ENCODE data around the gene FAM229B. TPM values are rescaled to one million over a fixed set of nuclear protein-coding genes. Genes with fewer than 3 reads are reported as not detected.

FAM229B gene
- total RNA-seq, 2 experiments from 2014 or later = 7.9 to 8.7 TPM

GRCh38 chr6:112148103-112148502 is 60.7 kb downstream of the FAM229B start:
- Mint-ChIP-seq H3K27ac (no peak overlapping the region), H3K27me3 (peaks cover 6% of the 10 kb centered on the region), H3K4me3 (no peak overlapping the region), H3K36me3 (no peaks in the 10 kb centered on the region), H3K4me1 (no peaks in the 10 kb centered on the region), H3K9me3 (no peaks in the 10 kb centered on the region)
- DNase-seq = no peak

GRCh38 chr6:112149236-112149635 is 61.8 kb downstream of the FAM229B start:
- H3K27ac Mint-ChIP-seq = no peak overlapping the region
- peaks cover 4% of the 10 kb centered on the region for H3K4me1 Mint-ChIP-seq
- H3K4me3 Mint-ChIP-seq = no peak overlapping the region
- no peaks in the 10 kb centered on the region for H3K36me3 Mint-ChIP-seq
- no peaks in the 10 kb centered on the region for H3K9me3 Mint-ChIP-seq
- DNase-seq = no peak
- H3K27me3 Mint-ChIP-seq = peaks cover 9% of the 10 kb centered on the region

- H3K9me3 Mint-ChIP-seq = no peaks in the 10 kb centered on the region
These were observed 62.4 kb downstream of the FAM229B start for GRCh38 chr6:112149719-112150263.

GRCh38 chr6:112150363-112150762 is 63.0 kb downstream of the FAM229B start:
- Mint-ChIP-seq H3K36me3 (no peaks in the 10 kb centered on the region), H3K4me3 (no peak overlapping the region), H3K9me3 (no peaks in the 10 kb centered on the region), H3K27ac (no peak overlapping the region), H3K27me3 (peaks cover 9% of the 10 kb centered on the region), H3K4me1 (peaks cover 11% of the 10 kb centered on the region)
- no peak for DNase-seq

More at GRCh38 chr6:112149719-112150263, 62.4 kb downstream of the FAM229B start:
- H3K4me1 Mint-ChIP-seq = peaks cover 9% of the 10 kb centered on the region
- H3K4me3 Mint-ChIP-seq = no peak overlapping the region
- no peaks in the 10 kb centered on the region for H3K36me3 Mint-ChIP-seq
- H3K27ac Mint-ChIP-seq = no peak overlapping the region
- peaks cover 9% of the 10 kb centered on the region for H3K27me3 Mint-ChIP-seq
- DNase-seq = no peak

Other genes starting within 250 kb of the FAM229B start
- 100 to 1,000 TPM; 390 to 395 TPM for gene FYN, start 214.1 kb upstream of the FAM229B start, total RNA-seq
- under 1 TPM; 0.19 to 0.30 TPM for gene CCN6, start 33.5 kb upstream of the FAM229B start, total RNA-seq
- 10 to 100 TPM; 30.3 to 31.1 TPM for gene TUBE1, start 109 bp upstream of the FAM229B start, total RNA-seq
- gene LAMA4, start 167.0 kb downstream of the FAM229B start, total RNA-seq = not detected

All from activated naive CD8-positive, alpha-beta T cell treated with anti-CD3 and anti-CD28 coated beads for 36 hours (primary cell).